ENCODE results near the gene SCRN2.

DNA sequence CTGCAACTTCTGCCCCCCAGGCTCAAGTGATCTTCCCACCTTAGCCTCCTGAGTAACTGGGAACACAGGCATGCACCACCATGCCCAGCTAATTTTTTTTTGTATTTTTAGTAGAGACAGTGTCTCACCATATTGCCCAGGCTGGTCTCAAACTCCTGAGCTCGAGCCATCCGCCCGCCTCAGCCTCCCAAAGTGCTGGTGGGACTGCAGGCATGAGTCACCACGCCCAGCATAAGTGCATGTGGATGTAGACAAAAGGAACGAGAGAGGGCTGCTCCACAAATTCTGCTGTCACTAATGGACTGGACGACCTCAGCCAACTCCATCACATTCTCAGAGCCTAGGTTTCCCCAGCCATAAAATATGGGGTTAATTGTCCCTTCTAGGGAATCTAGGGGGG lies 47.2 kb upstream of the SCRN2 start:
- no peak for TF ChIP-seq POLR2AphosphoS5 (IDR thresholded peaks at IDR 0.05; ENCODE audit: insufficient read depth, low read depth, low read length)
- no peak for TF ChIP-seq MAX (IDR thresholded peaks at IDR 0.05; ENCODE audit: insufficient read depth, insufficient read length)
- TF ChIP-seq POLR2A (IDR thresholded peaks at IDR 0.05; ENCODE audit: low read depth, low read length): no peak

All from endothelial cell of umbilical vein (primary cell).